ENCODE results near the gene FTH1. TPM values are rescaled to one million over a fixed set of nuclear protein-coding genes. Genes with fewer than 3 reads are reported as not detected.

The FTH1 gene
- total and polyA plus RNA-seq, 2 of the 13 experiments (the other 11 are each of a cell fraction or from before 2014, with no cell fraction given) = 607 to 760 TPM

GRCh38 chr11:61967116-61967923 lies at the start of gene FTH1 (continued):
- TF ChIP-seq ZC3H13 (CRISPR knock-in tag; IDR thresholded peaks at IDR 0.05) = peak; percentile 84; the same call in 1 of the 2 replicates
- no peak; the same call in 1 of the 2 replicates for TF ChIP-seq RNF219 (CRISPR knock-in tag; IDR thresholded peaks at IDR 0.05)
- no peak for TF ChIP-seq ZKSCAN1 (IDR thresholded peaks at IDR 0.05; ENCODE audit: low read length)
- no peak for TF ChIP-seq TBP (CRISPR knock-in tag; IDR thresholded peaks at IDR 0.05)
- TF ChIP-seq MLX (CRISPR knock-in tag; IDR thresholded peaks at IDR 0.05) = no peak; the same call in 1 of the 2 replicates
- TF ChIP-seq ZFX (CRISPR knock-in tag; IDR thresholded peaks at IDR 0.05; ENCODE audit: low read depth) = peak; percentile 71
- no peak for TF ChIP-seq ZNF564 (CRISPR knock-in tag; IDR thresholded peaks at IDR 0.05)
- TF ChIP-seq SETDB1 (CRISPR knock-in tag; IDR thresholded peaks at IDR 0.05; ENCODE audit: borderline replicate concordance) = no peak
- no peak for TF ChIP-seq ZFP62 (CRISPR knock-in tag; IDR thresholded peaks at IDR 0.05)
- no peak; the same call in 1 of the 2 replicates for TF ChIP-seq ZNF367 (CRISPR knock-in tag; IDR thresholded peaks at IDR 0.05; ENCODE audit: borderline replicate concordance)
- peak; percentile 76 for TF ChIP-seq TBX2 (CRISPR knock-in tag; IDR thresholded peaks at IDR 0.05; ENCODE audit: borderline replicate concordance)
- TF ChIP-seq FOSL2 (CRISPR knock-in tag; IDR thresholded peaks at IDR 0.05) = peak; percentile 21
- TF ChIP-seq ZNF264 (CRISPR knock-in tag; IDR thresholded peaks at IDR 0.05) = no peak
- 0 out of 2 replicates have a peak, but pooled peaks have one; percentile 46 for TF ChIP-seq KLF6 (CRISPR knock-in tag; IDR thresholded peaks at IDR 0.05)
- no peak for TF ChIP-seq PRDM4 (CRISPR knock-in tag; IDR thresholded peaks at IDR 0.05; ENCODE audit: borderline replicate concordance)
- 0 out of 2 replicates have a peak, but pooled peaks have one; percentile 68 for TF ChIP-seq ZNF672 (CRISPR knock-in tag; IDR thresholded peaks at IDR 0.05)
- TF ChIP-seq MAFK (conservative IDR thresholded peaks at IDR 0.05 in 1 of 2, IDR thresholded peaks at IDR 0.05 in 1 of 2; ENCODE audit: low read length in 2 of 2) = no peak
- TF ChIP-seq GATA4 (IDR thresholded peaks at IDR 0.05; ENCODE audit: borderline replicate concordance, low read depth) = peak; percentile 76; the same call in 1 of the 2 replicates
- TF ChIP-seq MTF1 (CRISPR knock-in tag; IDR thresholded peaks at IDR 0.05) = no peak
- peak; percentile 77 for TF ChIP-seq BATF2 (CRISPR knock-in tag; IDR thresholded peaks at IDR 0.05)
- TF ChIP-seq ELF3 (CRISPR knock-in tag; IDR thresholded peaks at IDR 0.05) = peak; percentile 51; the same call in 1 of the 2 replicates
- TF ChIP-seq CHCHD3 (CRISPR knock-in tag; IDR thresholded peaks at IDR 0.05) = peak; percentile 89
- TF ChIP-seq KMT2A (CRISPR knock-in tag; IDR thresholded peaks at IDR 0.05) = peak; percentile 3; the same call in 1 of the 2 replicates

Data from HepG2 (cell line).